Stimulated activated CD4-positive, alpha-beta T cell treated with anti-CD3 and anti-CD28 coated beads, Interleukin-2, amount 100 ng/mL, for 4 hours (primary cell): ENCODE data around the gene TCF4.

Experiments
- DNase-seq: peaks from one replicate; pipeline ENCODE4 v3.0.0-alpha.2; 2020; ENCODE audit warnings: low read depth

Gene TCF4

DNA sequence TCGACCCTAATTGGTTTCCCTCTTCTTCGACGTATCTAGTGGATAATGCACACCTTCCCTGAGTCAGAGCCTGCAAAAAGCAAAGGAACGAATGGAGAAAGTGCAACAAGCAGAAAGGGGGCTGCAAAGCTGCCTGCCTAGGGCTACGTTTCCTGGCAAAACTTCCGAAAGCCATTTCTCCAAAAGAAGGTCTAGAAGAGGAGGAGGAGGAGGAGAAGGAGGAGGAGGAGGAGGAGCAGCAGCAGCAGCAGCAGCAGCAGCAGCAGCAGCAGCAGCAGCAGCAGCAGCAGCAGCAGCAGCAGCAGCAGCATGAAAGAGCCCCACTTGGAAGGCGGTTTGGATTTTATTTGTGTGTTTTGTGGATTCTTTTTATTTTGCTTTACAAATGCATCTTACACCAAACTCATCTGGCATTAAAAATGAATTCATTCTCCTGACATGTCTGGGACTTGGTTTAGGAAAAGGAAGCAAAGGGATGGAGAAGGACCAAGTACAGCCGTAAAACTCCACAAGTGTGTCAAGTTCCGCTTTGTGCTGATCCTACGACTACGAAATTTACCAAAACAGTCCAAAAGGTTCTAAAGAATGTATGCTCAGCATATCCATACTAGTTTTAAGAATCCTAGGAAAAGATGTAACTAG lies 2.0 kb downstream of the TCF4 start:
- DNase-seq = no peak

DNA sequence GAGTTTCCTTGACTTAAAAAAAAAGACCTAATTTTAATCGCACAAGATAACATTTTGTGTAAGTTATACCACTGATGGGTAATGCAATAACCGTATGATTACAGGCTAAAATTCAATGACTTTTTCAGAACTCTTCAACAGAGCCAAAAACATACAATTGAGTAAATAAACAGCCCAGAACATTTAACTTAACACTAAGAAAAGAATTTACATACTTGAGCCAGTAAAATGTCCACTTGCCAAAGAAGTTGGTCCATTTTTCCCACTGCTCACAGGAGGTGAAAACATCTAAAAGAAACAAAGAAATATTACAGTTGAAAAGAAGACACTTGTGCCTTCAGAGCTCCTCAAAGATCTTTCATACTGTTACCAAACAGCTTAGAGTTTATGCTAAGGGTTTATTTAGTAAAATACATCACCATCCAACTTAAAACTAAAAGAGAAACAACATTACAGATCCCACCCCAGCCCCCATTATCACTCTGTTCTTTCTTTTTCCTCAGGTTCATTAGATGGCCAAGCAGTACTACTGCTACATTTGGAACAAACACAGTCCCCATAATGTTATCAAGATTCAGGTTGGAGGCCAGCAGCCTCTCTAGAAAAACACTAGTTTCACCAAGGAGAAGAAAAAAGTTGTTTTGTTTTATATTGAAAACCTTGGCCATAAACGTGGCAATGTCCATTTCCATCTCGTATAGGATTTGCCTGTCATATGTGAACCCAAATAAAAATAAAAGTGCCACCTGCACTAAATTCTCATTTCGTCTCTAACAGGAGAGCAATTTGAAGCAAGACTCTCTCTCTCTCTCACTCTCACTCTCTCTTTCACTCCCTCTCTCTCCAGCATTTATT lies 2.7 kb downstream of the TCF4 start:
- no peak for DNase-seq

DNA sequence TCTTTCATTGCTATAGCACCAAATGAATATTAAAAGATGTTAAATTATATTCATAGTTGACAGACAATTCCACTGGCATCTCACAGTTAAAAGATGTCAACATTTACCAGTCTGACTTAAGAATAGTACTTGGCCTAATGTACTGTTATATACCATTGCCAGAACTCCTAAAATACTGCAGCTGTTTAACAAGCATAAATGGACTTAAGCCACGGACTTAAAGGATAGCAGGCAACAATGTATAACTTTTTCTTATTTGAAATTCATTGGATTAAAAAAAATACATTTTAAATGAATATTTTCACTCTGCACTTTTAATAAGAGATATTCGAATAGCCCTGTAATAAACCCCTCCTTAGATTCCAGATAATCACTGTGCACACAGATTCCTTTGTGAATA lies 3.8 kb downstream of the TCF4 start:
- DNase-seq = no peak

DNA sequence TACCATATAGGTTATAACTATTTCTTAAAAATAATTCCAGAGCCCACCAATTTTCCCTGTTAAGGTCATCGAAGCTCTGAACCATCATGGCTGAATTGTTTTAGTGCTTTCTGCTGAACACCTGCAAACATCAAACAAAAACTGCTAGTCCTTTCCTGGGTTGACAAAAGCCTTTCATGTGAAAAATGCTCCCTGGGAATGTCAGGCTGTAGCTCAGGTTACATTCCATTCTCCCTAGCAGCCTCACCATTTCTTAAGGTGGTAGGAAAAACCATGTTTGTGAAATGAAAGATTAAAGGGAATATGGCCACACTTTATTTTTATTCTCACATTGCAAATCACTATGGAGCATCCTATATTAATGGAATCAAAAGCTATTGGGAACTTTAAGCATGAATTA lies 5.7 kb downstream of the TCF4 start:
- DNase-seq = no peak

DNA sequence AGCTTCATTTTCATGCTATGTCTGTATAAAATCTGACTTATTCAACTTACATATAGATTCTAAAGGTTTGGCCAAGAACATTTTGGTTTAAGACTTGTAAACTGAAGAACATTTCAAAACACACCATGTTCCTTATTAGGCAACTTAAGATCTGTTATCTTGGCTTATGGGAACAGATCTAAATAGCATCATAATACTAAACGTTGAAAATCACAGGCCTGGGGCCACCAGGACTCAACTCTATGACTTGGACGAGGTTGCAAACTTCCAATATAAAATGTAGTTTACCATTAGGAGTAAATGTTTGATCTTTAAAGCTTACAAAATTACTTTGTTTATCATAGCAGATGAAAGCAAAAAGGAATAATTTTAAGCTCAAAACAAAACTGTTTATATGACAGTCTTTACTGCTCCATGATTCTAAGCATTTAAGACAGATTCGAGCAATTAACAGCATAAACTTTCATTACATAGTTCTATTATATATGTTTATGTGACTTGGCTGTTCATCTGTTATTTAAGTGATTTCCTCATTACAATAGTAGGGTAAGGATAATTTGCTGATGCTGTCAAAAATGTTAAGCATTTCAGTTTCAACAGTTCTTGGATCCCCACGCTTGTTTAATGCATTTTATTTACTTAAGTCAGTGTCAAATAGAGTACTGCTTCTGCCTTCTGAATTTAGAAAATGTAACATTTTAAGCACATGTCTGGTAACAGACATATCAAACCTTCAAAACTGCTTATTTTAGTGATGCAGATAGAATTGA lies 8.3 kb downstream of the TCF4 start:
- DNase-seq = no peak

DNA sequence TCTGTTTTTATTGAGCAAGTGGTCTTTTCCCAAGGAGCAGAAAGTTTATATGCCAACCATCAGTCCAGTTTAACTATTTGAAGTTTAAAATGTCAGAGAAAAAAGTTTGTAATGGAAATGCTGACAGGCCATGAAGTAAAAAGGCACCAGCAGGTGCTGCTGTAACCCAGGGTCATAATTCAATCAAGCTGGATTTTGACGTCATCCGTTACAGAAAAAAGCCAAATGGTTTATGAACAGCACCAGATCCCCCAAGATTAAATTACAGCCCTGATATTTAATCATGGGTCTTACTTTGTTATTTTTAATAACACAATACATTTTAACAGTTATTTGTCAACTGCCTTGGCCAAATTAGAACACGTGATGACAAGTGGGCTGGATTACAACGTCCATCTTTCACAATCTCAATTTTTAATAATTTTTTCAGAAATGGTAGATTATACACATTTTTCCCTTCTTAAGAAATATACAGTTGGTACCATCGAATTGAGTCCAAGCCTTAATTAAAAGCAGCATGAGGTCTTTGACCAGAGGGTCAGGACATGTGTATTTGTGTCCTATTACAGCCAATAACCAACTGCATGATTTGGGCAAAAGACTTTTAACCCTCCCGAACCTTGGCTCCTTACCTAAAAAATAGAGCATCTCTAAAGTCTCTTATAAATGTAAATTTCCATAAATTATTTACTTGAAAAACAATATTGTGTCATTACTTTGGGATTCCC lies 10.0 kb downstream of the TCF4 start:
- DNase-seq = no peak

DNA sequence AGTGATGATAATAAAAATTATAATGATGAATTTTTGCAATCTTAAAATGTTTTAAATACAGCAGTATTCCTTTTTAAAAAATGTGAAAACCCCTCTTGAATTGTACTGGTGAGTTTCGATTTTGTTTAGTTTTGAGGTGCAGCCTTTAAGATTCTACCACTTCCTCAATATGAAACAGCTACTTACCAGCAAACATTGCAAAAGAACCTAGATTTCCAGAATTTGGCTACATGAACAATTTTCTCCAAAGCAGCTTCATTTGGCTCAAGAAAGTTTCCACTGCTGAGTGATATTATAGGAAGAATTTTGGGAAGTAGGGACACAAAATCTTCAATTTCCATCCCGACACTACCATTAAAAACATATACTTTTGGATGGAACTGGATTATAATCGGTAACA lies 12.0 kb downstream of the TCF4 start:
- no peak for DNase-seq

DNA sequence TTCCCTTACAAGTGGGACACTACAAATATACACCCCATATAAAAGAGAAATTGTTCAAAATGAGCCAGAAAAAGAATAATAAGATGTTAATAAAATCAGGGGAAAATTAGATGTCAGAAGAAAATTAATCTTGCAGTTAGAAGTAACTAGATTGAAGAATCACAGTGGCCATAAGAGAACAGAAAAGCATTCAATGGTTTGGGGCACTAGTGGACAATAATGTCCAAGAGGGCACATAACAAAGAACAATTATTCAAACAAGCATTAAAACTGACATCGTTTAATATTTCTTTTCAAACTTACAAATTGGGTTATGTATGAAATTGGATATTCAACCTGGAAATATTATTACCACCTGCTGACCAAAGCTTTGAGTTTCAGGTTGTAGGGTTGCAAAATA lies 12.9 kb downstream of the TCF4 start:
- no peak for DNase-seq

DNA sequence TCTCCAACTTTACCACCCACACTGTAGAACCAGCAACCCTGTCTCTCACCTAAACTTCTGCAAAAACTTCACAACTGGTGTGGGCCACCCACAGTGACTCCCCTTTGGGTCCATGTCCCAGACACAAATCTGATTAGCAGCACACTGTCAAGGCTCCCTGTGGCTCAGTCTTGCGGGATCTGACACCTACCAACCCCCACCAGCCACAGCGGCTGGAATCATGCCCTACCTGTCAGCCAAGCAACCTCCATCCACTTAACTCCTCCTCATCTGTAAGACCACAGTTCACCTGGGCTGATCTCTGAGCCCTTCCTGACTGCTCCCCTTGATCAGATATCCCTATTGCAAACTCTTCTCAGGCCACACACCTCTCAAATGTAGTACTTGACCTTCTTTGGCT lies 14.6 kb downstream of the TCF4 start:
- no peak for DNase-seq

DNA sequence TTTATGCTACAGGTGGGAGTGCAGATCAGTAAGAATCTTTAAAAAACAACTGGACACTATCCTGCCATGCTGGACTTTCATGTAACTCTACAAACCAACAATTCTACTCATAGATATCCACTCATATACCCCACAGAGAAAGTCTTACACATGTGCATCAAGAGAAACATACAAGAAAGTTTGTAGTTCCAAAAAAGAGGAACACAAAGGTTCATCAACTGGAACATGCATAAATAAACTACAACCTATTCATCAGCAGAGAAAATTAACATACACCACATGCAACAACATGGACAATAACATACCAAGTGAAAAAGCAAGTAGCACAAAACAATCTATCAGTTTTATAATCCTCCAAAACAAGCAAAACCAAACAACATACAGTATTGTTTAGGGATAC lies 17.0 kb downstream of the TCF4 start:
- no peak for DNase-seq

DNA sequence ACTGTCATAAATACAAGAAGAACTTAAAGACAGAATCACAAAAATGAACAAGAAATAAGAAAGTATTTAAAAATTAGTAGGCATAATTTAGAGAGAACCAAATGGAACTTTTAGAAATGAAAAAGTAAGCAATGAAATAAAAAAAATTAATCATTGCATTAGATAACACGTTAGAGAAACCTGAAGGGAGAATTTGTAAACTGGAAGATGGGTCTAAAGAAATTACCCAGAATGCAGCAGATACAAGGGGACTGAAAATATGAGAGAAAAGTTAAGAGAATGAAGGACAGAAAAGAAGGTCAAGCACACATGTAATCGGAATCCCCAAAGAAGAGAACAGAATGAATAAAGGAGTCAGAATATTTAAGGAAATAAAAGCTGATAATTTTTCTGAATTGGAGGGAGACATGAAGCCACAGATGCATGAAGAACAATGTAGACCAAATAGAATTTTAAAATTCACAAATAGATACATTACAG lies 21.5 kb downstream of the TCF4 start:
- no peak for DNase-seq

DNA sequence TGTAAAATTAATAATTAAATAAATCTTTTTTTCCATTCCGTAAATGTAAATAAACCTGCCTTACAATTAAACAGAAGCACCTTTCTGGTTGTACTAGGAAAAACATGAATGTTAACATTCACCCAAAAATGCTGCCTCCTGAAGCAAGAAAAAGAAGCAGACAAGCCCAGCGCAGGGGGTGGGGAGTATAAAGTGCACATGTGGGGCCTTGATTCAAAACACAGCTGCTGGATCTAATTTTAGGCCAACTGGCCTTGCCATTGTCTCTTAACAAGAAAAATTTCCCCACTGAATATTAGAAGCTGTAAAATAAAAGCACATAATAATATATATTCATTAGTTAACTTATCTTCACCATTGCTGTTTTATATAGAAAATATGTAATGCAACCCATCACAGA lies 28.3 kb downstream of the TCF4 start:
- no peak for DNase-seq

DNA sequence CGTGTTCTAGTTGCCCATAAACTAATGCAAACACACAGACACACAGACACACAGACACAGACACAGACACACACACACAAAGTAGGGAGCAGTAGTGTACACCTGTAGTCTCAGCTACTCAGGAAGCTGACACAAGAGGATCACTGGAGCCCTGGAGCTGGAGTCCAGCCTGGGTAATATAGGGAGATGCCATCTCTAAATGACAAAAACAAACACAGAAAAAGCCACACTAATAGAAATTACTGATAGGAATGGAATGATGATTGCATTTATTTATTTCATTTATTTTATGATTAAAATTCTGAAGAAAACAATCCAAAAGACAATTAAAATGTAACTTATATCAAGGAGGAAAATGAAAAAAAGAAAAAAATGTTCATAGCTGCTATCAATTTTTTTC lies 30.8 kb downstream of the TCF4 start:
- DNase-seq = no peak

DNA sequence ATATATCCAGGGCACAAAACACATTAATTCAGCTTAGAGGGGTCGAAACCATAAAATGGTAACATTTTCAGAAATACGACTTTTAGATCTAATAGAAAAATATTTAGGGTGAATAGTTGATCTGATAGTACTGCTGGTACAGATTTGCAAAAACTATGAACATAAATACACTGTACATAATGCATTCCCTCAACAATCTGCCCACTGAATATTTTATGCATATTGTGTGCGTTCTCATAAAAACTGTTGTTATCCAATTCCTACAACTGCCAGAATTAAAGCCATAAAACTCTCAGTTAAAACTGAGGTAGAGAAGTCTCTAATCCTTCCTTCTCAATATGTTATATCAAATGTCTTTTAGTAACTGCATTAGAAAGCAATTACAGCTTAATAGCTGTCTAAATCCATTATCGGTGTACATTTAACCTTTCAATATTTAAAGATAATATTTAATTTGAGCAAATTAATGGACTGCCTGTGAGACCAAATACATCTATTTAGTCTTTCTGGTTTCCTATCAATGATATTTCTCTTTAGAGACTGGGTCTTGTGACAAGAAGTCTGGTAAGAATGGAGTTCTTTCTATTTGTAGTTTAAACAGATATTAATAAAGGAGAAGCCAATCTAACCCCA lies 32.5 kb downstream of the TCF4 start:
- DNase-seq = no peak

DNA sequence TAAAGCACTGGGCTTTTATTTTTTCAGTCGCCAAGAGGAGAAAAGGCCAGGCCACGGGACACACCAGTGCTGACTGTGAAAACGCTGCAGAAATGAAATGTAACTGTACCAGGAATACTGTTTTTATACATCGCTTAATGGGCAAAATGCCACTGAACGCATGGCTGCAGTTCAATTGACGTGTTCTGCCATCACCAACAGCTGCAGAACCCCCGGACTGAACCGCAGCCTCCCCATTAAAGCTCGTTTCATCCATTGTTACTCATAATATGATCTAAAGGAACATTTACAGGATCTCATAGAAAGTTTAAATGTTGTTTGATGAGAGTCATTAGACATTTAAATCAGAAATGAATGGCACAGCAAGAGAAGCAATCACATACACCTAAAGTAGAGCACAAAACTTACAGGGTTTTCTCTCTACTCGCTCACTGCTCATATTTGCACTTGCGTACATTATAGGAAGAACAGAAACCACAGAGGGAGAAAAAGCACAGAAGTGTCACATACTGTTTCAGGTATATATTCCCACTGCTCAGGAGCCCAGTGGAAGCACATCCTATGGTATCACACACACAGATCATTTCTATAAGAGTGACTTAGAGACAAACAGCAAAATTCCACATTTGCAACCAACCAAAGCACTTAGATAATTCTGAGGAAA lies 35.3 kb downstream of the TCF4 start:
- no peak for DNase-seq

DNA sequence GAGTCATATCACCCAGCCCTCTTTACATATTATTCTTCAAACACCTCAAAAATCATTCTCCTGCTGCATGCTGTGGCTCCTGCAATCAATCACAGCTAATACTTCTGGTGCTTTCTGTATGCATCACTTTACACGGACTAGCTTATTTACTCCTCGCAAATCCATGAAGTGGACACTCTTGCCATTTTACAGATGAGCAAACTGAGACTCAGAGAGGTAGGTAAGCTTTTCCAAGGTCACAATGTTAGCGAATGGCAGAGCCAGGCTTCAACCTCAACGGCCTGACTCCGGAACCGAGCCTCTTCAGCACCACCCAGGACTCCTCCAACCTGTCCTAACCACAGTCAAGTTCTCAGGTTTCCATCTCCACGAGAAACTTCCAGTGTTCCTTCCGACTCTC lies 36.8 kb downstream of the TCF4 start:
- DNase-seq = no peak

DNA sequence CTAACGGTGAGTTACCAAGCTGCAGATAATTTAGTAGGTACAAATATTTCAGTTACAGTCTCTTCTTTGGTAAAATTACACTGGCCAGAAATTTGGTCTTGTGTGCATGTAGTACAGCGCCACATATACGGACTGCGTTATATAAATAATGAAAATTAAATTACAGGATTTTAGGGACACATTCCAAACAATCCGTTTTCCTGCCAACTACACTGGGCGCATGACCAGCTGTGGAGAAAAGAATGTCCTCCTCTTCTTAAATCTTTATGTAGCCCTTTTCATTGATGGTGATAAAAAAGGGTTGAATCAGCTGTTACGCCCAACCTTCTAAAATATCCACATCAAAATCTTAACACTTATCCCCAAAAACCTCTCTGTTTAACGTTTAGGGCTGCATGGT lies 37.5 kb downstream of the TCF4 start:
- DNase-seq = no peak

DNA sequence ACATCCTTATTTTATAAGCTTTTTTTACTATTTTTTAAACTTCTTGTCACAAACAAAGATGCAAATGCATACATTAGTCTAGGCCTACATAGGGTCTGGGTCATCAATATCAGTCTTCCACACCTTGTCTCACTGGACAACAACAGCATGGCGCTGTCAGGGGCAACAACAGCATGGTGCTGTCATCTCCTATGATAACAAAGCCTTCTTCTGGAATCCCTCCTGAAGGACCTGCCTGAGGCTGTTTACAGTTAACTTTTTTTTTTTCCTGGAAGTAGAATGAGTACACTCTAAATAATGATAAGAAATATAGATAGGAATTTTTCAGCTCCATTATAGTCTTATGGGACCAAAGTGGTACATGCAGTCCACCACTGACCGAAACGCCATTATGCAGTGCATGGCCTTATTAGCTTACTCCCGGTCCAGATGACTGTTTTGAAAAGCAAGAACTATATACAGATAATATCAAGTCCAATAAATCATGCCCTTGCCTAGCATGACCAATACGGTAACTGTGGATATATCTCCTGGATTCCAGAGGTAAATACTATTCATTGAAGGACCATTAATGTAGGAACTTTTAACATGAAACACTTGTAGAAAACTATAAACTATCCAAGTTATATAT lies 38.4 kb downstream of the TCF4 start:
- DNase-seq = no peak

DNA sequence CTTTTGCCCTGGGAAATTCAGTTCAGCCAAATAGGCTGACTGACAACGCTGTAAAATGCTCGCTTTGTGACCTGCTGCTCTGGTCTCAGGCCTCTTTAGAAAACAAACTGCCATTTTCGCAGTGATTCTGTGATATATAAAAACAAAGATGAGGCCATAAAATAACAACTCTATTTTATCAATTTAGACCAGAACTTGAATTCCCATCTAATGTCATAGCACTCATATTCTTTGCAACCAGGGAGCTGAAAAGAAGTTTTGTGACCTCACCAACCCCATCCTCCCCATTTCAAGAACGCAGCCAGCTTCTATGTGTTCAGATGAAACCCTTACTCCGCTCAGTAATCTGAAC lies 40.3 kb downstream of the TCF4 start:
- DNase-seq = no peak

DNA sequence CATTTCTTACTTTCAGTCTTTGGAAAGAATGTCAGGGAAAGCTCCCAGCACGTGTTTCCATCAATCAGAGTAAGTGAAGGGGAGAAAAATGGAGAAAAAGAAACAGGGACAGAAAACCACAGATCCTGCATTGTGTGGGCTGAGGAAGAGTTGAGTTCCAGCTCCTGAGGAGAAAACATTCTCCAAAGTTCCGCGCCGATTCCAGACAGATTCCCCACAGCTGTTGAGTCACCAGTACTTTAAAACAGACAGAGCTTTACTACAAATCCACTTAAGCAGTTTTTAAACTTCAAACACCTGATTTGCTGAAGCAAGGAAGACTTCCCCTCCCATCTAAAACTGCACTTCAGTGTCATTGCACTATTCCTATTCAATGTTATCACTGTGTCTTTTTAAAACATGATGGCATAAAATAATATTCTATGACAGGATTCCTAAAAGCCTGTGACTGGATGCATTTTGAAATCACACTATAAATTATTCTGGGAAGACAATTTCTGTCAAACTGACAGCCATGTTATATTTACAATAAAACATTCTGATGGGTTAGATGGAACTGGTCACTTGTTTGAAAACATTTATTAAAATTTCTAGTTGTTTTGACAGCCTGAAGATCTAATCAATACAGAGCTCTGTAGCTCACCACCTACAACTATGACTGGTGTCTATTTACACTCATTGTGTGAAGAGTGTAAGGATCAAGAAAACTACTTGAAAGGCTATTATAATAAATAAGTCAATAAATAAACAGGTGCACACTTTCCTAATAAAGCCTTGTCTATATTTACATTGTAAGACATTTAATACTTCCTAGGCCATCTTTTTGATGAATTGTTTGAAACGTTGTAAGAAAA lies 40.9 kb downstream of the TCF4 start:
- DNase-seq = no peak
